Mesothelial cell of epicardium (in vitro differentiated cells): Measurements from ENCODE around the gene KAT2B. TPM values are rescaled to one million over a fixed set of nuclear protein-coding genes. Genes with fewer than 3 reads are reported as not detected.
"Not testable (repeated sequence)": the region's sequence is repeated elsewhere in the genome, so short reads cannot be mapped to it uniquely, and the experiment has no call there.

ENCODE experiments used
- DNase-seq, 2 experiments: peaks; one replicate each; pipeline ENCODE4 v3.0.0; 2021; ENCODE audit warnings: low spot score in 2 of 2; ENCODE audit not compliant: unreplicated experiment in 2 of 2
- H3K27ac Mint-ChIP-seq: 2 replicates; pipeline ENCODE4 v1.8.0; 2021; ENCODE audit warnings: mixed read lengths
- H3K27me3 Mint-ChIP-seq: 2 replicates; pipeline ENCODE4 v1.8.0; 2021; ENCODE audit warnings: low read depth, mixed read lengths
- H3K36me3 Mint-ChIP-seq: 2 replicates; pipeline ENCODE4 v1.8.0; 2021; ENCODE audit warnings: mixed read lengths
- H3K4me1 Mint-ChIP-seq: 2 replicates; pipeline ENCODE4 v1.8.0; 2021; ENCODE audit warnings: mixed read lengths
- H3K4me3 Mint-ChIP-seq: 2 replicates; pipeline ENCODE4 v1.8.0; 2021; ENCODE audit warnings: mild to moderate bottlenecking, moderate library complexity, mixed read lengths
- H3K9me3 Mint-ChIP-seq: 2 replicates; pipeline ENCODE4 v1.8.0; 2021; ENCODE audit warnings: mixed read lengths
- total RNA-seq: library from RNA; stranded (reverse); gene quantifications from 3 replicates; pipeline ENCODE4 v1.2.1, GENCODE V29; 2021
- TF ChIP-seq, protein P1 (sequence below): fragments of 200-600 bp; sonication (generic); IDR thresholded peaks from one replicate; pipeline ENCODE4 v1.5.0; 2021; ENCODE audit warnings: antibody characterized with exemption; ENCODE audit not compliant: unreplicated experiment

KAT2B gene
- total RNA-seq, 1 donor from 2014 or later = 6.2 TPM

DNA sequence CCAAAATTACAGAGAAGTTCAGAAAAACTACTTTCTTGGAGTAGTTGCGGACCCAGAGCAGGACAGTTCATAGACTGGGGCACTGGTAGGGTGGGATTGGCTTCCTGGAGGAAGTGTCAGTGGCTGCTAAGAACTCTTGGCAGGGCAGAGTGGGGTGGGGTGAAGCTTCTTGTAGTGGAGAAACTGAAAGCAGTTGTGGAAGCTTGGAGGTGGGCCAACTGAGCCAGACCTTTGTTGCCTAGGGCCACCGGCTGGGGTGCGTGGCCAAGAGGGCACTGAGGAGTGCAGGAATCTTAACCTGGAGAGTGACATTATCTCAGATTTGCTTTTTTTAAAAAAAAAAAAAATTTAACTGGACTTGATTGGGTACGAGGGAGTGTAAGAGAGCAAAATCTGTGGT is 3.1 kb downstream of the KAT2B start:
- no peak overlapping the region for H3K4me3 Mint-ChIP-seq
- no peak overlapping the region for H3K27ac Mint-ChIP-seq
- TF ChIP-seq, protein P1, sequence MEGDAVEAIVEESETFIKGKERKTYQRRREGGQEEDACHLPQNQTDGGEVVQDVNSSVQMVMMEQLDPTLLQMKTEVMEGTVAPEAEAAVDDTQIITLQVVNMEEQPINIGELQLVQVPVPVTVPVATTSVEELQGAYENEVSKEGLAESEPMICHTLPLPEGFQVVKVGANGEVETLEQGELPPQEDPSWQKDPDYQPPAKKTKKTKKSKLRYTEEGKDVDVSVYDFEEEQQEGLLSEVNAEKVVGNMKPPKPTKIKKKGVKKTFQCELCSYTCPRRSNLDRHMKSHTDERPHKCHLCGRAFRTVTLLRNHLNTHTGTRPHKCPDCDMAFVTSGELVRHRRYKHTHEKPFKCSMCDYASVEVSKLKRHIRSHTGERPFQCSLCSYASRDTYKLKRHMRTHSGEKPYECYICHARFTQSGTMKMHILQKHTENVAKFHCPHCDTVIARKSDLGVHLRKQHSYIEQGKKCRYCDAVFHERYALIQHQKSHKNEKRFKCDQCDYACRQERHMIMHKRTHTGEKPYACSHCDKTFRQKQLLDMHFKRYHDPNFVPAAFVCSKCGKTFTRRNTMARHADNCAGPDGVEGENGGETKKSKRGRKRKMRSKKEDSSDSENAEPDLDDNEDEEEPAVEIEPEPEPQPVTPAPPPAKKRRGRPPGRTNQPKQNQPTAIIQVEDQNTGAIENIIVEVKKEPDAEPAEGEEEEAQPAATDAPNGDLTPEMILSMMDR = no peak
- no peak for DNase-seq
- H3K9me3 Mint-ChIP-seq = no peaks in the 10 kb centered on the region
- H3K36me3 Mint-ChIP-seq = no peaks in the 10 kb centered on the region
- H3K27me3 Mint-ChIP-seq = no peaks in the 10 kb centered on the region
- H3K4me1 Mint-ChIP-seq = peaks cover 33% of the 10 kb centered on the region

DNA sequence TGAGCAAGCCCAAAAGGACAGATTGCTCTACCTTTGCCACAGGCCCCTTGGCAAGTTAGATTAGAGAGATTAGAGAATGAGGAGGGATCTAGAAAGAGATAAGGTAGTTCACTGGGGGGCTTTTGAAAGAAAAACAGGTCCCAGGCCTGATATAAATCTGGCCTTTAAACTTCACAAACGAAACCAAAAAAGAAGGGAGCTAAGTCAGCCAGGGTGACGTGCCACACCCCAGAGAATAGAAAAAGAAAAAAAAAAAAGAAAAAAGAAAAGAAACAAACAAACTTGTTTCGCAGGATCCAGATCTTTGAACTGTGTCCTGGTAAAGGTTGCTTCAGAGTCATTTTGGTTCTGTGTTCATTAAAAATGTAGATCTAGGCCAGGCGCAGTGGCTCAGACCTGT is 3.6 kb downstream of the KAT2B start:
- no peak for DNase-seq
- Mint-ChIP-seq H3K9me3 (no peaks in the 10 kb centered on the region), H3K4me1 (peaks cover 29% of the 10 kb centered on the region), H3K27me3 (no peaks in the 10 kb centered on the region), H3K27ac (no peak overlapping the region), H3K36me3 (no peaks in the 10 kb centered on the region), H3K4me3 (no peak overlapping the region)
- TF ChIP-seq, protein P1 = no peak

DNA sequence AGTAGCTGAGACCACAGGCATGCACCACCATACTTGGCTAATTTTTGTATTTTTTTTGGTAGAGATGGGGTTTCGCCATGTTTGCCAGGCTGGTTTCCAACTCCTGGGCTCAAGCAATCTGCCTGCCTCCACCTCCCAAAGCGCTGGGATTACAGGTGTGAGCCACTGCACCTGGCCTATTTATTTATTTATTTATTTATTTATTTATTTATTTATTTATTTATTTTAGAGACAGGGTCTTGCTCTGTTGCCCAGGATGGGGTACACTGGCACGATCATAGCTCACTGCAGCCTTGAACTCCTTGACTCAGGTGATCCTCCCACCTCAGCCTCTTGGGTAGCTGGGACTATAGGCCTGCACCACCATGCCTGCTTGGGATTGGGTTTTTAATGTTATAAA is 4.9 kb downstream of the KAT2B start:
- DNase-seq, H3K36me3 Mint-ChIP-seq, H3K27ac Mint-ChIP-seq, H3K27me3 Mint-ChIP-seq, H3K4me3 Mint-ChIP-seq, H3K9me3 Mint-ChIP-seq: not testable (repeated sequence)
- peaks cover 23% of the 10 kb centered on the region for H3K4me1 Mint-ChIP-seq

DNA sequence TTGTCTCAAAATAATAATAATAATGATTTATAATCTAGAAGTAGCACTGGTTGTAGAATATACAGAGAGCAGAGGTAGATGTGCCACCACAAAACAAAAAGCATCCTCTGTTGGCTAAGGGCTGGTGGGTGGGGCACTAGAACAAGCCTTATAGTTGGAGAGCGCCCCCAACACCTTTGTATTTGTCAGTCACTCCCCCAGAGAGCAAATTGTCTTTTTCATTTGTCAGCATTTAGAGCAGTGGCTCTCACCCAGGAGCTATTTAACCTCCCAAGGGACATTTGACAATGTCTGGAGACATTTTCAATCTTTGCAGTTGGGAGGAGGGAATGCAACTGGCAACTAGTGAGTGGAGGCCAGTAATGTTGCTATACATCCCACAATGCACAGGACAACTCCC is 6.3 kb downstream of the KAT2B start:
- H3K36me3 Mint-ChIP-seq = no peaks in the 10 kb centered on the region
- H3K27me3 Mint-ChIP-seq = no peaks in the 10 kb centered on the region
- peaks cover 18% of the 10 kb centered on the region for H3K4me1 Mint-ChIP-seq
- H3K27ac Mint-ChIP-seq = no peak overlapping the region
- DNase-seq = no peak
- TF ChIP-seq, protein P1 = no peak
- H3K4me3 Mint-ChIP-seq = no peak overlapping the region
- H3K9me3 Mint-ChIP-seq = no peaks in the 10 kb centered on the region

DNA sequence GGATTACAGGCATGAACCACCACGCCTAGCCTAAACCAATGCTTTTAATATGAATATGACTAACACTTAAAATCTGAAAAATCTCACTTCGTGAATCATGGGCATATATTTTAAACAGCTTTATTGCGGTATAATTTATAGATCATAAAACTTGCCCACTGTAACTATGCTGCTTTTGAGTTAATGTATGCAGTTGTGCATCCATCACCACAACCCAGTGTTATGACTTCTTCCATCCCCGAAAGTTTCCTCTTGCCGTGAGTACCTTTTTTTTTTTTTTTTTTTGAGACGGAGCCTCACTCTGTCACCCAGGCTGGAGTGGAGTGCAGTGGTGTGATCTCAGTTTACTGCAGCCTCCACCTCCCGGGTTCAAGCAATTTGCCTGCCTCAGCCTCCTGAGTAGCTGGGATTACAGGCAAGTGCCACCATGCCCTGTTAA is 7.1 kb downstream of the KAT2B start:
- H3K9me3 Mint-ChIP-seq = no peaks in the 10 kb centered on the region
- H3K36me3 Mint-ChIP-seq = no peaks in the 10 kb centered on the region
- TF ChIP-seq, protein P1 = no peak
- H3K27ac Mint-ChIP-seq = no peak overlapping the region
- no peak for DNase-seq
- no peaks in the 10 kb centered on the region for H3K27me3 Mint-ChIP-seq
- peaks cover 10% of the 10 kb centered on the region for H3K4me1 Mint-ChIP-seq
- H3K4me3 Mint-ChIP-seq = no peak overlapping the region

DNA sequence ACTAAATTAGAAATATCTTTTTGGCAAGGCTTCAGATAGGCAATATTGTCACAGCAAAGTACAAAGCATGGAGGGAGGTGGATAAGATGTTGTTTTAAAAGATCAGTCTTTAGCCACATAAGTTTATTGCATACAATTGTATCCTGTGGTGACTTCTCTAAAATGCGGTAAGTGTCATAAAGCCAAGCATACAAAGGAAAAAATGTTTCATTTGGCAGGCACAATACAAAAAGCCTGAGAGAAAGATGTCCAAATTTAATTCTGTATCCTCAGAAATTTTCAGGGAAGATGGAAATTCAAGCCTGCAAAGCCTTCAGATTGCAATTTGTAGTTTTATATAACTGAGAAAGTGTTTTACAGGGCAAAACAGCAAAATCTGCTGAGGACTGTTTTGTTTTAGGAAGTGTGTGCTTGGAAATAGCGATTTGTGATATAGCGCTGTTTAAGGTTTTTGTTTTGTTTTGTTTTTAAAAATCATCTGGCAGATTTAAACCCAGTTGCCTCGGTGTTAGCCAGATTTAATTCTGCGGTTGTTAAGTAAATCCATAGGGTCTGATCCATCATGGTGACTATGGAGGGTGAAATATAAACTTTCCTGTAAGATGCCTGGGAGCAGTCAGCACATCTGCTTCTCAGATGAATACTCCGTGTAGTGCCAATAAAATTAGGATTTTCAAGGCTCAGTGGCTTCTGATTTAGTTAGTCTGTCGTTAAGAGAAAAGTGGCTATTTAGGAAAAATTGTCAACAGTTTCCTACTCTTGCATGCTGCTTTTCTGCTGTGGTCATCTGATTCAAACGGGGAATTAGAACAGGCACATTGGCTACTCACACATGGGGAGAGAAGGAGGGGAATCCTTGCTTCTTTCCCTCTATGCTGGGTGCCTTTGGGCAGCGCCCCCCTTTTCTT is 8.0 kb downstream of the KAT2B start:
- Mint-ChIP-seq H3K27ac (no peak overlapping the region), H3K9me3 (no peaks in the 10 kb centered on the region), H3K4me3 (no peak overlapping the region), H3K36me3 (no peaks in the 10 kb centered on the region), H3K27me3 (no peaks in the 10 kb centered on the region), H3K4me1 (peaks cover 8% of the 10 kb centered on the region)
- TF ChIP-seq, protein P1 = no peak
- DNase-seq = no peak
